GM23248 (cell line): Measurements from ENCODE around the gene LSP1. TPM values are rescaled to one million over a fixed set of nuclear protein-coding genes. Genes with fewer than 3 reads are reported as not detected.

ENCODE experiments used
- DNase-seq: peaks from one replicate; pipeline ENCODE4 v3.0.0-alpha.2; 2015
- H2AFZ ChIP-seq: fragments of 200-600 bp; sonication (generic); 2 replicates; pipeline ENCODE4 v1.6.1; 2016; ENCODE audit warnings: antibody characterized with exemption
- H3F3A ChIP-seq: fragments of 200-600 bp; sonication (generic); 2 replicates; pipeline ENCODE4 v1.6.1; 2016; ENCODE audit warnings: mild to moderate bottlenecking, antibody characterized with exemption, mixed run types; ENCODE audit not compliant: insufficient read depth
- H3K27ac ChIP-seq: fragments of 200-600 bp; sonication (generic); 2 replicates; pipeline ENCODE4 v1.5.1; 2016; ENCODE audit warnings: mild to moderate bottlenecking
- H3K27me3 ChIP-seq: fragments of 200-600 bp; sonication (generic); replicated peaks from 2 replicates; pipeline ENCODE4 v1.6.1; 2016; ENCODE audit warnings: mild to moderate bottlenecking; ENCODE audit not compliant: insufficient read depth
- H3K36me3 ChIP-seq: fragments of 200-600 bp; sonication (generic); 2 replicates; pipeline ENCODE4 v1.6.1; 2016; ENCODE audit warnings: low read depth, mild to moderate bottlenecking
- H3K4me1 ChIP-seq: fragments of 200-600 bp; sonication (generic); 2 replicates; pipeline ENCODE4 v1.6.1; 2016; ENCODE audit warnings: mild to moderate bottlenecking; ENCODE audit not compliant: insufficient read depth
- H3K4me2 ChIP-seq: fragments of 200-600 bp; sonication (generic); one replicate; pipeline ENCODE4 v1.6.1; 2016; ENCODE audit warnings: mild to moderate bottlenecking; ENCODE audit not compliant: unreplicated experiment
- H3K4me3 ChIP-seq: fragments of 200-600 bp; sonication (generic); 2 replicates; pipeline ENCODE4 v1.5.1; 2016; ENCODE audit warnings: mild to moderate bottlenecking
- H3K79me2 ChIP-seq: fragments of 200-600 bp; sonication (generic); 2 replicates; pipeline ENCODE4 v1.6.1; 2016; ENCODE audit warnings: mild to moderate bottlenecking; ENCODE audit not compliant: insufficient read depth
- H3K9ac ChIP-seq: fragments of 200-600 bp; sonication (generic); 2 replicates; pipeline ENCODE4 v1.6.1; 2016; ENCODE audit warnings: mild to moderate bottlenecking
- H3K9me2 ChIP-seq: fragments of 200-600 bp; sonication (generic); 2 replicates; pipeline ENCODE4 v1.6.1; 2016; ENCODE audit warnings: mixed run types, mild to moderate bottlenecking, moderate library complexity; ENCODE audit not compliant: insufficient read depth
- H3K9me3 ChIP-seq: fragments of 200-600 bp; sonication (generic); one replicate; pipeline ENCODE4 v1.6.1; 2017; ENCODE audit warnings: low read depth
- H4K20me1 ChIP-seq: fragments of 200-600 bp; sonication (generic); 2 replicates; pipeline ENCODE4 v1.6.0; 2016; ENCODE audit not compliant: insufficient read depth
- EZH2 ChIP-seq: fragments of 200-600 bp; sonication (generic); IDR thresholded peaks from 2 replicates; pipeline ENCODE4 v1.6.1; 2018; ENCODE audit warnings: antibody characterized with exemption, mild to moderate bottlenecking; ENCODE audit not compliant: insufficient read depth, poor library complexity, severe bottlenecking
- EZH2phosphoT487 ChIP-seq: fragments of 200-600 bp; sonication (generic); IDR thresholded peaks from 2 replicates; pipeline ENCODE4 v1.6.1; 2018; ENCODE audit warnings: antibody characterized with exemption, moderate library complexity, mild to moderate bottlenecking, low read depth; ENCODE audit not compliant: insufficient read depth
- WGBS, 2 experiments: methylation state at CpG; one replicate each; pipeline ENCODE4 v1.1.6; 2015 to 2017; ENCODE audit warnings: low lambda C conversion rate in 2 of 2, low coverage in 1 of 2; ENCODE audit errors: missing lambda C conversion rate in 2 of 2; 5-methylcytosine and 5-hydroxymethylcytosine counted together
- in situ Hi-C: fragments of 300-500 bp; cut with MboI; formaldehyde crosslinking; loops from 2 replicates; pipeline ENCODE4 v1.15.0; 2020
- polyA plus RNA-seq: library from polyadenylated mRNA; unstranded; fragments of >200 nt; fragmentation: Nextera tagmentation; extraction: Ambion mirVana; gene quantifications from 2 replicates; pipeline ENCODE4 v1.2.1, GENCODE V29; 2016
- total RNA-seq: library from RNA; depleted of rRNA; stranded (reverse); fragments of >200 nt; shearing (Covaris generic); gene quantifications from 2 replicates; pipeline ENCODE4 v1.2.3, GENCODE V29; 2014

LSP1 gene
- total and polyA plus RNA-seq, 2 experiments from 2014 or later, result 0.36 TPM; not detected in 1

- no peaks in the 10 kb centered on the region for H4K20me1 ChIP-seq
- H3F3A ChIP-seq, result no peaks in the 10 kb centered on the region
- no peaks in the 10 kb centered on the region for H3K9me3 ChIP-seq
- H3K4me3 ChIP-seq, result no peak overlapping the region
- no peak overlapping the region for H3K4me2 ChIP-seq
- H3K4me1 ChIP-seq, result no peaks in the 10 kb centered on the region
- no peaks in the 10 kb centered on the region for H3K9me2 ChIP-seq
- in situ Hi-C loops, result no loop called here
- no peak overlapping the region for H2AFZ ChIP-seq
- no peak for TF ChIP-seq EZH2
- no peak for TF ChIP-seq EZH2phosphoT487
- DNase-seq, result no peak
- H3K79me2 ChIP-seq, result no peaks in the 10 kb centered on the region
- H3K36me3 ChIP-seq, result no peaks in the 10 kb centered on the region
- WGBS, 2 experiments, result 64 to 66% methylated on average over 20 to 22 of the region's 22 CpGs
- no peak overlapping the region for H3K27ac ChIP-seq
- H3K27me3 ChIP-seq, result no peaks in the 10 kb centered on the region
- H3K9ac ChIP-seq, result no peak overlapping the region
Observed at GRCh38 chr11:1923201-1923956, 70.5 kb downstream of the LSP1 start.

DNA sequence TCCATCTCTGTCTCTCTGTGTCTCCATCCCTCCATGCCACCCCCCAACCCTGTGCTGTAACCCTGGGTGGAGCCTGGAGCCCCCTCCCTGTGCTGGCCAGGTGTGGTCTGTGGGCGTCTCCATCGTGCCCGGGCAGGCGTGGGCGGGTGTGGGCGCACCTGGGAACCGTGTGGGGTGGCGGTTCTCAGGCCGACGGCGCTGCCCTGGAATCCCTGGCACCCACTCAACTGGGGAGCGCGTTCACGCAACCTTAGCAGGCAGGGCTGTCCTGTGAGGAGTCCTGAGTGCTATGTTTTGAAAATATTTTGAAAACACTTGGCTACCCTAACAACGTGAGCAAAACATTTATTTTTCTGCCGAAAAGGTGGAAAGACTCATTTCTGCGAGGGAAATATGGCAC is 71.3 kb downstream of the LSP1 start:
- no peaks in the 10 kb centered on the region for H4K20me1 ChIP-seq
- 75% methylated on average over 17 of the region's 17 CpGs for WGBS, 2 experiments

GRCh38 chr11:1924646-1925372 is 71.9 kb downstream of the LSP1 start:
- in situ Hi-C loops, result no loop called here
- H3K9me3 ChIP-seq, result no peaks in the 10 kb centered on the region
- no peaks in the 10 kb centered on the region for H3K4me1 ChIP-seq

More for the DNA sequence above, 71.3 kb downstream of the LSP1 start:
- Histone ChIP-seq H3K9ac (no peak overlapping the region), H3K27ac (no peak overlapping the region), H2AFZ (no peak overlapping the region), H3K79me2 (no peaks in the 10 kb centered on the region), H3K27me3 (no peaks in the 10 kb centered on the region), H3K36me3 (no peaks in the 10 kb centered on the region), H3K4me2 (no peak overlapping the region), H3K4me3 (no peak overlapping the region), H3K4me1 (no peaks in the 10 kb centered on the region), H3F3A (no peaks in the 10 kb centered on the region), H3K9me2 (no peaks in the 10 kb centered on the region), H3K9me3 (no peaks in the 10 kb centered on the region)
- in situ Hi-C loops, result no loop called here
- no peak for DNase-seq
- TF ChIP-seq EZH2phosphoT487 (no peak), EZH2 (no peak)

DNA sequence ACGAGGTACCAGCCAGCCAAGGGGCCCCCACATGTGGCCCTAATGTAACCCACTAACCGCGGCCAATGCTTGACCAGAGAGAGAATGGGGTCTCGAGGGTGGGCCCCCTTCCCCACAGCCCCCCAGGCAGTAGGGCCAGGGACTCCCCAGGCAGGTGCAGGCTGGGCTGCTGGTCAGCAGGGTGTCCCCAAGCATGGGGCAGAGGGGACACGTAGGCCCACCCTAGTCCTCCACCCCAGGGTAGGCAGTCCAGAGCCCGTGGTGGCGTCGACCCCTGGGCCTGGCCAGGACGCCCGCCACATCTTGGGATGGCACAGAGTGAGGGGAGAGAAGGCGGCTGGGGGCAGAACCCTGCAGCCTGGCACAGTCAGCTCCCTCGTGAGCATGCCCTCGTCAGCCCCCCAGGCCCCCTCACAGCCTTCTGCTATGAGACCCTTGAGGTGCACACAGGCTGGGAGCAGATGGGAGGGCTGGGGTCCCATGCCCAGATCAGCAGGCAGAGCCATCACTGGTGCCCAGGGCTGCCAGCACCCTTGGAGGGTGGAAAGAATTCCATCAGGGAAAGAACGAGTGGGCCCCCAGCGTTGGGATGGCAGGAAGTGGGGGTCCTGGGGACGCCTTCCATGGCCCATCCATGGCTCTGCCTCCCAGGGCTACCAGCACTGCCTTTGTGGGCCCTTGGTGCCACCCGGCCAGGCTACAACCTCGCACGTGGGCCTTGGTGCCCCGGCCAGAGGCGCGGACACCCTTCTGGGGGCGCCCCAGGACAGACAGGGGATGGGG is 72.7 kb downstream of the LSP1 start:
- H3K79me2 ChIP-seq, result no peaks in the 10 kb centered on the region
- H3K4me1 ChIP-seq, result no peaks in the 10 kb centered on the region
- H2AFZ ChIP-seq, result no peak overlapping the region
- 62 to 66% methylated on average over 18 to 23 of the region's 23 CpGs for WGBS, 2 experiments
- H3K4me3 ChIP-seq, result no peak overlapping the region
- in situ Hi-C loops, result no loop called here
- H3K9me2 ChIP-seq, result no peaks in the 10 kb centered on the region
- H4K20me1 ChIP-seq, result no peaks in the 10 kb centered on the region
- H3K36me3 ChIP-seq, result no peaks in the 10 kb centered on the region
- H3F3A ChIP-seq, result no peaks in the 10 kb centered on the region
- no peak overlapping the region for H3K4me2 ChIP-seq
- H3K9me3 ChIP-seq, result no peaks in the 10 kb centered on the region
- H3K27ac ChIP-seq, result no peak overlapping the region
- H3K27me3 ChIP-seq, result no peaks in the 10 kb centered on the region
- no peak overlapping the region for H3K9ac ChIP-seq
- no peak for TF ChIP-seq EZH2phosphoT487
- TF ChIP-seq EZH2, result no peak
- DNase-seq, result no peak

More at GRCh38 chr11:1924646-1925372, 71.9 kb downstream of the LSP1 start:
- Histone ChIP-seq H3K27ac (no peak overlapping the region), H2AFZ (no peak overlapping the region), H3K4me2 (no peak overlapping the region), H3K27me3 (no peaks in the 10 kb centered on the region), H3K9me2 (no peaks in the 10 kb centered on the region), H3K9ac (no peak overlapping the region), H3F3A (no peaks in the 10 kb centered on the region), H3K4me3 (no peak overlapping the region), H3K79me2 (no peaks in the 10 kb centered on the region), H3K36me3 (no peaks in the 10 kb centered on the region), H4K20me1 (no peaks in the 10 kb centered on the region)
- DNase-seq, result no peak
- 68 to 74% methylated on average over 19 to 21 of the region's 21 CpGs for WGBS, 2 experiments
- TF ChIP-seq EZH2, result no peak
